ENCODE results near the gene PPP1R12A.
"Not testable (repeated sequence)": the region's sequence is repeated elsewhere in the genome, so short reads cannot be mapped to it uniquely, and the experiment has no call there.

PPP1R12A gene
- long read RNA-seq, donor 1, partial matches to known transcripts, result 17 of 19 reads
- long read RNA-seq, donor 1, other reads (novel, unspliced or antisense), result 0 of 19 reads
- long read RNA-seq, donor 2, partial matches to known transcripts, result 6 of 10 reads
- long read RNA-seq, donor 2, other reads (novel, unspliced or antisense), result 0 of 10 reads
- long read RNA-seq, donor 3, partial matches to known transcripts, result 11 of 16 reads
- long read RNA-seq, donor 3, other reads (novel, unspliced or antisense), result 0 of 16 reads
- long read RNA-seq, donor 4, transcript PPP1R12A-212 (3 exons, 443 nt), result major isoform, 6 of 42 reads
- long read RNA-seq, donor 4, partial matches to known transcripts, result 34 of 42 reads
- long read RNA-seq, donor 4, other reads (novel, unspliced or antisense), result 0 of 42 reads
- long read RNA-seq, donor 5, transcript PPP1R12A-212 (3 exons, 443 nt), result major isoform, 5 of 37 reads
- long read RNA-seq, donor 5, partial matches to known transcripts, result 32 of 37 reads
- long read RNA-seq, donor 5, other reads (novel, unspliced or antisense), result 0 of 37 reads
- long read RNA-seq, donor 6, partial matches to known transcripts, result 21 of 26 reads
- long read RNA-seq, donor 6, other reads (novel, unspliced or antisense), result 0 of 26 reads
- long read RNA-seq, donor 7, transcript PPP1R12A-212 (3 exons, 443 nt), result major isoform, 10 of 27 reads
- long read RNA-seq, donor 7, partial matches to known transcripts, result 16 of 27 reads
- long read RNA-seq, donor 7, other reads (novel, unspliced or antisense), result 0 of 27 reads
- long read RNA-seq, donor 8, partial matches to known transcripts, result 19 of 23 reads
- long read RNA-seq, donor 8, other reads (novel, unspliced or antisense), result 0 of 23 reads

DNA sequence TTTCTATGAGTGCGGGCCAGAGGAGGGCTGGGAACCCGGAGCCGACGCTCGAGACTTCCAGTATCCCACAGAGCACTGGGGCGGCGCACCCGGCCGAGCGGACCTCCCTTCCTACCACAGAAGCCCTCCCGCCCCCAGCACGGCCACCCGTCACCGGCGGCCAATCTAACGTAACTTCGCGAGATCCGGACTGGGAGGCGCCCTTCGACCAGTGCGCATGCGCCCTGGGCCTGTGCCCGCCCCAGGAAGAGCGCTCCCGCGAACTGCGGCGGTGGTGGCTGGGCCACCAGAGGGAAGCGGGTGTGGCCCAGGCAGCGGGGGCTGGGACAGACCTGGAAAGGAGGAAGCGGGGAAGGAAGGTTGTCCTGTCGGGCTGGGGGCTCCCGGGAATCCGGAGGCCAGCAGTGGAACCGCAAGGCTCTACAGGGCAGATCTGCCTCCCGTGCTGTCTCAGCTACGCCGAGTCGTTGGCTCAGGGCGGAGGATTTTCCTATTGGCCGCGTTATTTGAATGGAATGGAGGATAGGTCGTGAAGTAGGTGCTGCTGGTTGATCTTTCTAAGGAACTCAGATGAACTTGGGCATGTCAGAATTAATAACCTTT lies at the start of gene PPP1R12A:
Gene PPP1R12A, minus strand, starts transcription at position 77 of the 603 bp plus-strand sequence. CDS start 166 bp downstream, outside the sequence.
- DNase-seq, result peak; percentile 97

GRCh38 chr12:79983986-79984620 lies 49.2 kb upstream of the PPP1R12A start:
- no peak for DNase-seq

- DNase-seq, result no peak
Measured at GRCh38 chr12:79983492-79983891, 48.6 kb upstream of the PPP1R12A start.

GRCh38 chr12:79982086-79983062 lies 47.5 kb upstream of the PPP1R12A start:
- DNase-seq, result no peak

- no peak for DNase-seq
Measured at GRCh38 chr12:79978692-79979091, 43.8 kb upstream of the PPP1R12A start.

GRCh38 chr12:79977856-79978460 lies 43.1 kb upstream of the PPP1R12A start:
- DNase-seq, result not testable (repeated sequence)

- no peak for DNase-seq
Measured at GRCh38 chr12:79975143-79975542, 40.2 kb upstream of the PPP1R12A start.

DNA sequence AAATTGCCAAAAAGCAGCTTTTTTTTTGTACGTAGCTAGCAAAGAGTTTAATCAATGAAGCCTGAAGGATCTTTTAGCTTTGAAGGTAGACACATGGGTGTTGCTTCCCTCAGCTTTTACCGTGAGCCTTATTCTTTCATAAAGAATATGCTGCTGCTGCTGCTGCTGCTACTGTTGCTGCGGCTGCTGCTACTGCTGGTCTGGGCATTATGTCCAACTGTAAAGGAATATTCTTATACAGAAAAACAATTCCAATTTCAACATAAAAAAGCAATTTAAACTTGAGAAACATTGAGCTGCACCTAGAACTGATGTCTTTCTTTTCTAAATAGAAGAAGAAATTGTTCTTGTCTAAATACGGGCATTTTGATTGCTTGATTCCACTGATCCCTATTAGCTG lies 38.9 kb upstream of the PPP1R12A start:
- no peak for DNase-seq

GRCh38 chr12:79964100-79964627 lies 29.3 kb upstream of the PPP1R12A start:
- no peak for DNase-seq

- DNase-seq, result no peak
Measured at GRCh38 chr12:79961411-79961810, 26.5 kb upstream of the PPP1R12A start.

DNA sequence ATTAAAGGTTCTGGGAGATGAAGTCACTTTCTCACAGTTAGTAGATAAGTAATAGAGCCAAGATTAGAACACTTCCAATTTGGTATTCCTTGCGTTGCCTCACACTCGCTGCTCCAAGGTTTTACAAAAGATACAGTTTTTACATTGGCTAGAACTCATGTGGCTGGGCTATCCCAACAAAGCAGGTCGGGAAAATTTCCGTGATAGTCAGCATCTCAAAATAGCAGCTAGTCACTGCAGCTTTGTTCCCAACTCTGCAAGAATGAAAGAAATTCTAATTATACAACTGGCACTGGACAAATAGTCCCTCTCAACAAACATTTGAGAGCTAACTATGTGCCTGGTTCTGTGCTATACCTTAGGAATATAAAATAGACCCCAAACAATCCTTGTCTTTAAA lies 24.6 kb upstream of the PPP1R12A start:
- no peak for DNase-seq

GRCh38 chr12:79956896-79957295 lies 22.0 kb upstream of the PPP1R12A start:
- DNase-seq, result no peak

DNA sequence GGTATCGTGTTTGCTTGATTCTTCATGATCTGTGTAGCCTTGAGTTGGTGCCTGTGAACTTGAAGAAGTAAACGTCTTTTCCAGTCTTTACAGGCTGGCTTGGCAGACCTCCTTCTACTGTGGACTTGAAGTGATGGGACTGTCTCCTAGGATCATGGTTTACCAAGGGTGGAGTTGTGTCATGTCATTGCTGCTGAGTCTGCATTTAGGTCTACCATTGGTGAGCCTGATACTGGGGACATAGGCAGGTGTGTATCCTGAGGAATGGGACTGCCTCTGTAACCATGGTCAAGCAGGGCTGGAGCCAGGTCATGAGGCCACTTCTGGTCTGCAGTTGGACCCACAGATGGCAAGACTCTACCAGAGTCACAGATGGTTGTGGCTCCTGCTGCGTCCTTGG lies 20.7 kb upstream of the PPP1R12A start:
- DNase-seq, result no peak

GRCh38 chr12:79954037-79954610 lies 19.2 kb upstream of the PPP1R12A start:
- DNase-seq, result no peak

GRCh38 chr12:79949098-79949497 lies 14.2 kb upstream of the PPP1R12A start:
- no peak for DNase-seq

DNA sequence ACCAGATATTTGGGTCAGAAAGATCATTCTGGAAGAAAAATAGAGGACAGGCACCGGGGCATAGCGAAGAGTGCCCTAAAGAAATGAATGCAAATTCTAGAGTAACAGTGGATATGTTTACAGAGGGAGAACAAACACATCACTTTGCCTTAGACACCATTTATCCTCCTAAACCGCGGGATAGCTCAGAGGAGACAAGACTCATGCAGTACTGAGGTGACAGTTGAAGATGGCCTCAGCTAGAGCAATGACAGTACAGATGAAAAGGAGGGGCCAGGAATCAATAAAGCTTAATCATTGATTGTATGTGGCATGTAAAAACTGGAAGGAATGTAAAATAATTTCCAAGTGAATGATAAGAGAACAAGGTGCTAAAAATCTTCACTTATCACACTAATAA lies 10.5 kb upstream of the PPP1R12A start:
- DNase-seq, result no peak

- DNase-seq, result no peak
Measured at GRCh38 chr12:79944565-79944964, 9.7 kb upstream of the PPP1R12A start.

DNA sequence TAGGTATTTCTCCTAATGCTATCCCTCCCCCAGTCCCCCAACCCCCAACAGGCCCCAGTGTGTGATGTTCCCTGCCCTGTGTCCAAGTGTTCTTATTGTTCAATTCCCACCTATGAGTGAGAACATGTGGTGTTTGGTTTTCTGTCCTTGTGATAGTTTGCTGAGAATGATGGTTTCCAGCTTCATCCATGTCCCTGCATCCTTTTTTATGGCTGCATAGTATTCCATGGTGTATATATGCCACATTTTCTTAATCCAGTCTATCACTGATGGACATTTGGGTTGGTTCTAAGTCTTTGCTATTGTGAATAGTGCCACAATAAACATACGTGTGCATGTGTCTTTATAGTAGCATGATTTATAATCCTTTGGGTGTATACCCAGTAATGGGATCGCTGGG lies 7.9 kb upstream of the PPP1R12A start:
- not testable (repeated sequence) for DNase-seq

DNA sequence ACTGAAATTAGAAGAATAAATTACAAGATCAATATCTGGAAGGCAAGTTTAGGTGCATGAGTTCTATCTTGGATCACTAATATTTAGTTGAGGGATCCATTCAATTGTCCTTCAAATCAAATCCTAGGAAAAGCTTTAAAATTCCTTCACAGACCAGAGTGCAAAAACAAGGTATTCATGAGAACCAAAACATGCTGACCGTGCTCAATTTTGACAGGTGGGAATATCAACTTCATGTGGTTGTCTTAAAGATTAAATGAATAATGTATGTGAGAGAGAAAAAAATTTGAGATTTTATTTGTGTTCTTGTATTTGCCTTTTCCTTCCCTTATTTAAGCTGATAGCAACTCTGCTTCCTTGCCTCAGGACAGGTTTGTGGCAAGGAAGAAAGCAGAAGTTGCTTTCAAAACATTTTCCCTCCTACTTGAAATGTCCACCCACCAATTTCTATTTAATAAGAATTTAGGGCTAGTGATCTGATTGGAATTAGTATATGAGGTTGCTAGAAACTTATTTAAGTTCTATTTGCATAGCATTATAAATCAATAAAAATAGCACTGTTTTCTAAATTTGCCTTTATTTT lies 4.9 kb upstream of the PPP1R12A start:
- DNase-seq, result no peak

DNA sequence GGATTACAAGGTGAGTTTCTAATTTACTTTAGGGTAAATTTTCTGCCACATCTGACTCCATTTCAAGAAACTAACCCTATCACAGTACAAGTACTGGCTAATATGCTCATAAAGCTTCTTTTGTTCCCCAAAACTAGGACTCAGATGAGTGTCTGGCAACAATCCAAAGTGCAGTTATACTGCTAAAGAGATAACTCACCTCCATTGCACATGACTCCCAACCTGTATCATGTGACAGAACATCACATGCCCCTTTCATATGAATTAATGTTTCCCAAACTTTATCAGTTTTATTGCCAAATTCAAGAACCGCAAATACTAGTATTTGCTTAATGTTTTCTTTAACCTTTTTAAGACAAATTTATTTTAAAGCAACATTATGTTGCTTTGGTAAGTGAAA lies 3.9 kb upstream of the PPP1R12A start:
- DNase-seq, result no peak

Measured in right kidney (tissue), 9 donors.